HS-5 (cell line): ENCODE measurements around the gene ADAM22.

Experiments used
- DNase-seq: peaks from one replicate; pipeline ENCODE4 v3.0.0-alpha.2; 2012; ENCODE audit warnings: low read depth

The ADAM22 gene

DNA sequence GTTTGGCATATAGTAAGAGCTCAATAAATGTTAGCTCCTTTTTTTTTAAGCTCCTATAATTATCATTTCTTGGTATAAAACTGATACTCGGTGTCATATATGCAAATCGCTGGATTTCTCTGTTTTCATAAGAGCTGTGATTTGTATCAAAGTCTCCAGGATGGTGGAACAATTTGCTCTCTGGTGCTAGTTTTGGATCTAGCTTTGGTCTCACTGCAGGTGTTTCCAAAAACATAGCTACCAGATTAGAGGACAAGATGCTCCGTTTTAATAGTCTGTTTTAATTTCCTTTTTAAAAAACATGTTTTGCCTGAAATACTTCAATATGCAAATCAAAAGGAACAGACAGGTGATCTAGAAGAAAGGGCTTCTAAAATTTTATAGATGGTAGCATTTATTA, 25.3 kb downstream of the ADAM22 start:
- no peak for DNase-seq

DNA sequence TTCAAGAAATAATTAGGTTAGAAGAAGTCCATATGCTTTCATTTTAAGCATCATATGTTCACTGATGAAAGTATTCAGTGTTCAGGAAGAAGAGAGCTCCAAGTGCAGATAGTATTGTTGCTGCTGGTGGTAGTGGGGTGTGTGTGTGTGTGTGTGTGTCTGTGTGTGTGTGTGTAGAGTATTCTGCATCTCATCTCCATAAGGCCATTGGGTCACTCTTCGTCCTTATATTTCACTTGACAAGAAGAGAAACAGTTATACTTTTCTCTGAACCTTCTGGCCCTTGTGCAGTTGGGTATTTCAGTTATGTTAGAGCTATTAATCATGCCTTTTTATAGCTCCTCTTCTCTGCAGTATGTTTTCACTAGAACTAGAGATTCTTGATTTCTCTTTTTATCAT, 26.2 kb downstream of the ADAM22 start:
- no peak for DNase-seq

DNA sequence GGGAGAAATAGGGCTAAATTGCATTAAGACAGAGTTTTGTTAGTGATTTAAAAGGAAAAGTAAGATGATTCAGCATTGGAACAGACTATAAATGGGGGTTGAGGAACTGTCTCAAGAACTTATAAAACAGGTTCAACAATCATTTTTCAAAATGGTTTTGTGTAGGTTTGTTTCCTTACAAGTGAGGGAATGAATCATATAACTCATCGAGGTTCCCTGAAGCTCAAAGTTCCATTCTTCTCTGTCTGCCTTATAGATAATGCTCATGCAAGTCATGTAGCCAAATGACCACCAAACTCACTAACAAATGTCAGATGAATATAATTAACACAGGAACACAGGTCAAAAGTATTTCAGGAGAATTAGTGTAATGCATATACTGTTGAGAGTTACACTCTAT, 27.7 kb downstream of the ADAM22 start:
- no peak for DNase-seq

DNA sequence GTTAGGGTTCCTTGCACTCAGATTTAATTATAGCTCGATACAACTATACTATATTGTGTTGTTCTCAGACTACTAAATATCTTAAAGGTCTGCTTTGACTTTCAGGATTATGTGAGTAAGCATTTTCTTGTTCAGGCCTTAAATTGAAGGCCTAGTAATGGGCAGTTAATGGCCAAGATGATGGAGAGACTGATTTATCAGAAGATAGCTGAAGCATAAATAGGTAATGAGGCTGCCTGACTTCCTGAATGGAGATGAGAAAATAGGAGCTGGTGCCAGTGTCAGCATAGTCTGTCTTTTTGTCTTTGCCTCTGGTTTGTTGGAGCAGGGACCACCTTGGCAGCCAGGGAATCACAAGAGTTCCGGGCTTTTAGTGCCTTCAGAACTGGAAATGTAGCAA, 32.2 kb downstream of the ADAM22 start:
- no peak for DNase-seq

DNA sequence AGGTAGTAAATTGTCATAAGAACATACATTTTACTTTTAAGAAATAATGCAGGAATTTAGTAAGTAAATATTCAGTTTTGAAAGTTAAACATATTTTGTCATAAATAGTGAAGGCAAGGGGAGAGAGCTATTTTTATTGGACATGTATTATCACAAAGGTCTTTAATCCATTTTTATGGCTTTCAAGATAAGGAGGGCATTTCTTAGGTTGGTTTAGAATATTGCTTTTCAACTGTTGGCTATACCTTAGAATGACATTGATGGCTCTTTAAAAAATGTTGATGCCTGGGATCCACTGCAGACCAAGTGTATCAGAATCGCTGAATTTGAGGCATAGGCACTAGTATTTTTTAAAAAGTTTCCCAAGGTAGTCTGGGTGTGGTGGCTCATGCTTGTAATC, 34.0 kb downstream of the ADAM22 start:
- no peak for DNase-seq

DNA sequence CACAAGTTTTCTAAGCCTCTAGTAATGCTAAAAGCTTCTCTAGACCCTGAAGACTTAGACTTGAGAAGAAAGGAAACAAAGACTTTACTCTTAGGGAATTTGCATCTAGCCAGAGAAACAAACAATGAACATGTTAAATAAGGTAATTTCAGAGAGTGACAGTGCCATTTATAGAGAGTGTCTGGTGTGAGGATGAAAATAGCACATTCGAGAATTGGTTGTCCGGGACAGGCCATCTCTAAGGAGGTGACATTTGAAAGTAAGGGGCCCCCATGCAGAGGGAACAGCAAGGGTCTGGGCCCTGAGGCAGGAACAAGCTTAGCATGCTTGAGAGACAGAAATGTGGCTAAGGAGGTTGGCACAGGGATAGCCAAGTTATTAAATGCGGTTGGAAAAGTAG, 48.1 kb downstream of the ADAM22 start:
- no peak for DNase-seq

DNA sequence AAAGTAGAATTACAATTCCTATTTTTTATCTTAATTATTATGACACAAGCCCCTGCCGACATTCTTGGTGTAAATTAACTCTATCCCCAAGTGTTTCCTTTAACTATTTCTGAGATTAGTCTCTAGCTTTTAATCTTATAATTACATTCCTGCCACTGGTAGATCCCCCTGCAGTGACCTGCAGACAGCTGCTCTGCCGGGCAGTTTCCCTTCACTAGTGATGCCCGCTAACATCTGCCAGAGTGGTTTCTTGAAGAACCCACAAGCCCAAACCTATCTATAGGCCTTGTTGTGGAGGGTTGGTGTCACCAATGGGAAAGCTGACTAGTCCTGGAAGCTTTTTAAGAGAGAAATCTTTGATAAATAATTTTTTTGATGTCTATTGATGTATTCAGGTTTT, 50.0 kb downstream of the ADAM22 start:
- DNase-seq: no peak

DNA sequence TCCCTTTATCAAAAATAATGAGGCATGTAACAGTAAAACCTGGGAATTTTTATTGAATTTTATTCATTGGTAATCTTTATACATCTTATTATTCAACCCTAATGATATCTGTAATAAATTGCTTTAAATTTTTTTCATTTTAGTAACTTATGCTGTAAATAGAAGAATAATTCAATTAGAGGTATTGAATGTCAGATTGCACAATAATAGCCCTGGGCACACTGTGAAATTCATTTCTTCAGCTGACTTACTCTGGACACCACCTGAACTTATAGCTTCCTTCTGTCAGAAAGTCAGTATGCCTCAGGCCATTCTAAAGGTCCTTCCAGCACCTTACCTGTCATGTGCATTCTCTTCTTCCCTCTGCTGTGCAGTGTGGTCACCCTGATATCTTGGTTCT, 59.2 kb downstream of the ADAM22 start:
- DNase-seq: no peak

DNA sequence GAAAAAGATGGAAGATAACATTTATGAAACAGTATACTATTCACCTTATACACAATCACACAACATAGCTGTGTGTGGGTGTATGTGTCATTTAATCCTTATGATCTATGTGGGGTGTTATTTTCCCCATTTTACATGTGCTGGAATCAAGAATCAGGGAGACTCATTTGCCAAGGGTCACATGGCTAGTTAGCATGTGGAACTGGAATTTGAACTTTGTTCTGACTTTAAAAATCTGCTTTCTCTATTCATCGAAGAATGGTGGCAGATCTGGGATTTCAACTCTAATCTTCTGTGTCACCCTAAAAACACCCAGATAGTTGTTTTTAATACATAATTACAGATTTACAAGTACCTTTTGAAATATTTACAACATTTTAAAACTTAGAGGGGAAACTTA, 65.2 kb downstream of the ADAM22 start:
- DNase-seq: no peak

DNA sequence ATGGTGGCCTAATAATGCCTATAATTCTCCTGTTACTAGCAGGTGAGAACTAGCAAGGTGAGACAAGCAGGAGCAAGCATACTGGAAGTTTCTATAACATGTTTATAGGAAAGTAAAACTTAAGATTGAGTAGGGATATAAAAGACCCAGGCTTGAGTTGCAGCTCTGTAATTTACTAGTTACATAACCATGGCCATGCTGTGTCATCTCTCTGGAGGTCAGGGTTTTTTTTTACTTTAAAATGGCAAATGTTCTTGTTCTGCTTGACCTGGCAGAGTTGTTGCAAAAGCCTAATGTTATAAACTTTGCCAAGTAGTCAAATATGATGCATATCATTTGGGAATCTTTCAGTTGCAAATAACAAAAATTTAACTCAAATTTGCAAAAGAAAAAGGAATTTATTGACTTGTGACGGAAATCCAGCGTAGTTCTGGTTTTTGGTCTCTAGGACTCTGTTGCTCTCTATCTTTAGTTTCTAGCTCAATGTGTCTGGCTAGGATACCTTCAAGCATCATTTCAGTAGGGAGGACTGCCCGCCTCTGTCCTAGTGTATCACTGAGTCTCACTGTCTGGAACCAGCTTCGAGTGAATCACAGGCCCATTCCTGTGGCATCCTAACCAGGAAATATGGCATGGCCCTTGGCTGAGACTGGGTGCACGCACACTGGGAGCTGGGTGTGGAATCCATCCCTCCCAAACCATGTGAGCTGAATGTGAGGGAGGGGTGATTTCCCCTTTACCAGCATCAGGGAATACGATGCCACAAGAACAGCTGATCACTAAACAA, 67.9 kb downstream of the ADAM22 start:
- DNase-seq: no peak

DNA sequence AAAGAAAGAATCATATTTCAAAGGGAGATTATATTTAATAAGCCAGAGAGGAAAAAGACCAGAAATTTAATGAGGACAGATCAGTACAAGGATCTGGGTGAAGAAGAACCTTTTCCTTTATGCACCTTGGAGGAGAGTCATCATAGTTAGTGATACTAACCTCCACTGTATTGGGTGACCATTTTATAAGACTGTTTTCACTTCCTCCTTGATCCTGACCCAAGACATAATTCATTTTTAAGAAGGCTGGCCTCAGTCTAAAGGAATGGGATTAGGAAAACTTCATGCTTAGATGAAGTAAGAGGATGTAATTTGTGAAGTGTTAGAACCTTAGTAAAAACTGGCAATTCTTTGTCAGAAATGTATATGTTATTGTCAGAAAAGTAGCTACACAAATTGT, 68.6 kb downstream of the ADAM22 start:
- DNase-seq: no peak

DNA sequence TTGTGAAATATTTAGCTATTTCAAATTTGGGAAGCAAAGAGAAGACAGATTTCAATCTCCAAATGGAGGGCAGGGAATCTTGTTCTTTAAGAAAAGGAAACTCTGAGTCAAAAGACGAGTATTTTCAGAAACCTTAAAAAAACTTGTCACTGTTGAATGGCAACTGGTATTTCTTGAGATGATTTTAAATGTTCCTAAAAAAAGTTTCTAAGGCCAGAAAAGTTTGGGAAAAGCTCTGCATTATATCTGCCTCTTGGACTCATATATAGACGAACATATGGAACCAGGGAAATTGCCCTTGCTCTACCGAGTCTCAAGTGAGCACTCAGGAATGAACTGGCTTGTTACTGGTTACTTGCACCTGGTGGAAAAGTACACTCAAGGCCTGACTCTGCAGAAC, 69.5 kb downstream of the ADAM22 start:
- DNase-seq: no peak

DNA sequence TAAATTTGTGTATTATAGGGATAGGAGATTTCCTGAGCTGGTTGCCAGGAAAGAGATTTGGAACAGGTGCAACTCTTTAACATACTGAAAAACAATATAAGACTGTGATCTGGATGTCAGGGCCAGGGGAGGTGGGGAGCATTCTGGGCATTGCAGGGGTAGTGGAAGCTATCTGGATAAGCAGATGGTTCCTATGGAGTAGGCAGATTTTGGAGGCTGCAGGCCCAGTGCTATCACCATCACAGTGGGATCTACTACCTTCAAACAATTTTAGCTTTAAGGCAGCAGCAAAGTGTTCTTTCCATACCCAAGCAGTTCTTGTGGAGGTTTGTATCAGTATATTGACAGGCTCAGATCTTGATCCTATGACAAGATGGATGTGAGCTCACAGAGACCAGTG, 71.1 kb downstream of the ADAM22 start:
- DNase-seq: no peak

DNA sequence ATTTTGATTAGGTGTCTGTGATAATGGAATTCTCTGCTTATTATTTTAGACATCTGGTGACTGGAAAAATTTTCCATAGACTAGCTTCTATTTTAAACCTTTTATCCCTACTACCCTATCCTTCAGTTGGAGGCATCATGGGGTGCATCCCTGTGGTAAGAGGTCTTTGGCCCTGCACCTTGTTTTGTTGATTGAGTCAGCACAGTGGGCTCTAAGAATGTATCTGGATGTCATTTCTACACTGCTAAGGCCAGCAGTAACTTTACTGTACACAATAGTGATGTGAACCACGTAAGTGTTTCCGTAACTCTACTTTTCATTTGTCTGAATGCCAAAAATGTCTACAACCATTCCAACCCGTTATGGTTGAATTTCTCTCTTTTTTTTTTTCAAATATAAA, 75.6 kb downstream of the ADAM22 start:
- no peak for DNase-seq

DNA sequence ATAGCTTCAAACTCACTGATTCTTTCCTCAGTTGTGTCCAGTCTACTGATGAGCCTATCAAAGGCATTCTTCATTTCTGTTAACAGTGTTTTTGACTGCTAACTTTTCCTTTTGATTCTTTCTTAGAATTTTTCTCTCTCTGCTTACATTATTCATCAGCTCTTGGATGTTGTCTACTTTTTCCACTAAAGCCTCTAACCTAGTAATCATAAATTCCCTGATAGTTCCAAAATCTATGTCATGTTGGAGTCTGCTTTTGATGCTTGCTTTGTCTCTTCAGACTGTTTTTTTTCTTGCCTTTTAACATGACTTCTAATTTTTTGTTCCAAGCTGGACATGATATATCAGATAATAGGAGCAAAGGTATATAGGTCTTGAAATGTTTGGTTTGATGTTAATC, 78.0 kb downstream of the ADAM22 start:
- no peak for DNase-seq

DNA sequence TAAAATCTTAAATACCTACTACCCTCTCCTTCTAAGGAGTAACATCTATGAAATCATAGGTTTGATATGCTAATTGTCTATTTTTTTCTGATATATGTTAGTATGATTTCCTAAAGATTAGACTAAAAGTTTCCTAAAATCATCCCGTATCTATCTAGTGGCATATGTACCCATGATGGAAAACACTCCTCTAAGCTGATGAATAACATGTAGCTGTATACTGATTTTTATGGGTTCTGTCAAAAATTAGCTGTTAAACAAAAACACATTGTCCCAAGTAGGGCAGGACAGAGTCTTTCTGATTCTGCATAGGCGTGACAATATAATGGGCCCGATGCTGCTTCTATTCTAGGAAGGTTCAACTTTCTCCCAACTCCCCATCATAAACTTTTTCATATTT, 79.9 kb downstream of the ADAM22 start:
- no peak for DNase-seq

DNA sequence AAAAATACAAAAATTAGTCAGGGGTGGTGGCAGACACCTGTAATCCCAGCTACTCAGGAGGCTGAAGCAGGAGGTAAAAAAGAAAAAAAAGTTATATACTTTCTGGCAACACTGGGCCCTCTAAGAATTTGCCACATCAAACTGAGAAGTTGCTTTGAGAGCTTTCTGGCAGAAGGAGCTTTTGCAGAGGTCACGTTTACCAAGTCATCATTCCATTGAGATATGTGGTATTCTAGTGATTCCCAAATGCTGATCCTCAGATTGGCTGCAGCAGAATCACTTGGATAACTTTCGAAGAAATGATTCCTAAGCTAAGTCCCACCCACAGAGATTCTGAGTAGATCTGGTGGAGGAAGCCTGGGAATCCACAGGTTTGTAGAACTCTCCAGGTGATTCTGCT, 80.5 kb downstream of the ADAM22 start:
- DNase-seq: no peak

DNA sequence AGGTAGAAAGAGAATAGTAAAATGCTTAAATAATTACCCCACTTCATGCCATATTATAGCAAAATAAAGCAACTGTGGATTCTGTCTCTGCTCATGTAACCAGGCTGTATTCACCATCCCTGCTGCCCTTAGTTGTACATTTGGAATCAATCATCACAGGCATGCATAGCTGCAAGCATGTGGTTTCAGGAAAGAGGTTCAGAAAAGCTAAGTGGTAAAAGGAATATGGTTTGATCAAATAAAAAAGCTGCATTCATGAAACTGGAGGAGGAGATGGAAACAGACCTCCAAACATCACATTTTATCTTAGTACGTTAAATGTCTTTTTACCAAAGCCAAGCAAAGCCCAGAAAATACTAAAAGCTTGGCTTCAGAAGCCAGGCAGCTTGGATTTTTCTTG, 81.3 kb downstream of the ADAM22 start:
- no peak for DNase-seq

DNA sequence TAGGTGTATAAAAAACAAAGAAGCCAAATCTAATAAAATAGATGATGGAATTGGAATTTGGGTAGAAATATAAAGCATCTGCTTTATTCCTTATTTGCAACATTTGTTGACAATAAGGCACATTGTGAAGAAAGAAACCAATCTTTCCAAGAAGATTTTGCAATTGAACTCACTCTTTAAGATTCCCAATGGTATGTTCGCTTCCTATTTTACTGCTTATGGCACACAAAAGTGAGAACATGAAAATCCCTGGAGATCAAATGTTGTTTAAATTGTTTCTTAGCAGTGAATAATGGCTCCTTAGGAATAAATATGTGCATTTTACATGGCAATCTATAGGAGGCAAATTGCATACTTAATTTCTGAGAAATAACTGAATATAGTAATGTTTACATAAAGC, 84.5 kb downstream of the ADAM22 start:
- no peak for DNase-seq

DNA sequence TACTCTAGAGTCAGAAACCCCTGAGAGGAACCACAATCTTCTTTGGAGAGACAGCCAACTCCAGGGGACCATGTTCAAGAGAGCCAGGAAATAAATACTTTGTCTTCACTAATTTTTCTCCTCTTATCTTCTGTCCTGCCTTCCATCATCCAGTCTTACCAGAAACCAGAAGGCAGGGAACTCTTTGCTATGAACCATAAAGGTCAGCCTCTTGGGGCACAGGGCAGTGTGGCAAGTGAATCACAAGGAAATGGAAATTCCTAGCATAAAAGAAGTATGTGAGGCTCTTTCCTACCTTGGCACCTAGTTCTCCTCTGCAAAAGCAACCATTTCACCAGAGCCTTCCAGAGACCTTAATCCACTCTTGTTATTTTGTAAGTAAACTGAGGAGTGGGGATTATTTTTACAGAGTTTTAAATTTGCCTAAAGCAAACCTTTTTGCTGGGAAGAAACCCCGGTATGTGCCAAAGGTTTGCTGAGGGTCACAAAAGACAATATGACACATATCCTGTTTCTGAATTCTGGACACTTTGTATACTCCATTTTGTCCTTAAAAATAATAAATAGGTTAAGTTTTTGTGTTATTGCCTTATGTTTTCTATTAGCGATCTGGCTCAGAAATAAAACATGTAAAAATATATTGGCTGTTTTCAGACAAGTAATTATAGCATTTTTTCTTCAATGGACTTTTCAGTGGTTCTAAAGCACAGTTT, 87.1 kb downstream of the ADAM22 start:
- DNase-seq: peak; percentile 13

DNA sequence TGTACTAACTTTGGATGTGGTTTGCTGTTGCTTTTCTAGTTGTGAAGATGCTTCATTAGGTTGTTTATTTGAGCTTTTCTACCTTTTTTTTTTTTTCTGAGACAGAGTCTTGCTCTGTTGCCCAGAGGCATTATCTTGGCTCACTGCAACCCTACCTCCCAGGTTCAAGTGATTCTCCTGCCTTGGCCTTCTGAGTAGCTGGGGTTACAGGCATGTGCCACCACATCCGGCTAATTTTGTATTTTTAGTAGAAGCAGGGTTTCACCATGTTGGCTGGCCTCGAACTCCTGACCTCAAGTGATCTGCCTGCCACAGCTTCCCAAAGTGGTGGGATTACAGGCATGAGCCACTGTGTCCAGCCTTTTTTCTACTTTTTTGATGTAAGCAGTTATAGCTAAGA, 93.7 kb downstream of the ADAM22 start:
- no peak for DNase-seq

DNA sequence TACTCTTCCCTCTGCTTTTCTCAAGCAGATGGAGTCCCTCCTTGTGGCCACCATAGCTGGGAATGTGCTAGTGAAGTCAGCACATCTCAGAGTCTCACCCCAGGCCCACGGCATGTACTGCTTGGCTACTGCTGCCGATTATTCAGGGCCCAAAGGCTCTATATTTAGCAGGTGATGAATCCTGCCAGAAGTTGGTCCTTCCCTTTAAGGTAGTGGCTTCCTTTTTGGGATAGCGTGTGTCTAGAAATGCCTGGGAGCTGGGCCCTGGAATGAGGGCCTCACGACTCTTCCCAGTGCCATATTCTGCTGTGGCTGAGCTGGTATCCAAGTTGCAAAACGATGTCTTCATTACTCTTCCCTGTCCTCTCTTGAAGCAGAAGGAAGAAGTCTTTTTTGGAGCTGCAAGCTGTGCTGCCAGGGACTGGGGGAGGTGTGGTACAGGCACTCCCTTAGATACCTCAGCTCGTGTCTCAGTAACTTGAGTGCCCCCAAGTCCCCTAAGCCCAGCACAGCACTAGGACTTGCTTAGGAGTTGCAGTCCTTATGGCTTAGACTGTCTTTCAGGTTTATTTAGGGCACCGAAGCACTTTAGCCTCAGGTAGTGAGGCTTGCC, 100.1 kb downstream of the ADAM22 start:
- DNase-seq: no peak

DNA sequence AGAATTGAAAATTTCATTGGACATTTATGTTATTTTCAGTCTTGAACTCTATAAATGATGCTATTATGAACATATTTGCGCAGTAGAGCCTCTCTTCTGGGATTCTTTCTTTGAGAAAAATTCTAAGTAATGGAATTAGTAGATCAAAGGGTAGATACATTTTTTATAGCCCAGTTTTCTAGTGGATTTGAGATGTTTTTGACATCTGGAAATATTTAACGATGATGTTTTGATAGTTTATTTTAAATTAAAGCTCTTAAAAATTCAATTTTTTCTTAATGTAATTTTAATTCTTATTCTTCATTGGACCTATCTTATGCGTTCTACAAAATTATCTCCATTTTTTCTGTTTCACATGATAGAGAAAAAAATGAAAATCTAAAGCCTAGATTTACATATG, 103.0 kb downstream of the ADAM22 start:
- DNase-seq: no peak

DNA sequence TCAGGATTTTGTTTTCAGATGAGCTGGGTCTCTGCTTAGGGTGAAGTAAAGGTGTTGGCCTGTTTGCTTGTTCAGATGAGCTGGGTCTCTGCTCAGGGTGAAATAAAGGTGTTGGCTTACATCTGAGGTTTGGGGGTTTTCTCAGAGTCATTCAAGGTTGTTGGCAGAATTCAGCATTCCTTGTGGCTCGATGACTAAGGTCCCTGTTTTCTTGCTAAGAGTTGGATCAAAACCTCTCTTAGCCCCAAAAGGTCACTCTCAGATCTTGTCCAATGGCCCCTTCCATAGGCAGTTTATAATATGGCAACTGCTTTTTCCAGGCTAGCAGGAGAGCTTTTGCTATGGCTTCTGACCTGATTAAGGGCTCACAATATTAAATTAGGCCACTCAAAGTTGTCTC, 106.6 kb downstream of the ADAM22 start:
- DNase-seq: no peak
